ENCODE data around the gene FCN1.

Gene FCN1

GRCh38 chr9:134915046-134915985 lies 2.4 kb downstream of the FCN1 start:
- in situ Hi-C loops (cut with MboI; ENCODE audit: low sequenced_read_pairs) = no loop called here

GRCh38 chr9:134914501-134914834 lies 3.2 kb downstream of the FCN1 start:
- in situ Hi-C loops (cut with MboI; ENCODE audit: low sequenced_read_pairs) = no loop called here

- in situ Hi-C loops (cut with MboI; ENCODE audit: low sequenced_read_pairs) = no loop called here
Measured at GRCh38 chr9:134913713-134914500, 3.8 kb downstream of the FCN1 start.

GRCh38 chr9:134913041-134913712 lies 4.5 kb downstream of the FCN1 start:
- in situ Hi-C loops (cut with MboI; ENCODE audit: low sequenced_read_pairs) = no loop called here

GRCh38 chr9:134912126-134912840 lies 5.4 kb downstream of the FCN1 start:
- in situ Hi-C loops (cut with MboI; ENCODE audit: low sequenced_read_pairs) = no loop called here

GRCh38 chr9:134909511-134910481 lies 7.9 kb downstream of the FCN1 start:
- in situ Hi-C loops (cut with MboI; ENCODE audit: low sequenced_read_pairs) = no loop called here

GRCh38 chr9:134908524-134909309 lies 9.0 kb downstream of the FCN1 start:
- in situ Hi-C loops (cut with MboI; ENCODE audit: low sequenced_read_pairs) = no loop called here

GRCh38 chr9:134902936-134903335 lies 14.8 kb downstream of the FCN1 start:
- in situ Hi-C loops (cut with MboI; ENCODE audit: low sequenced_read_pairs) = no loop called here

GRCh38 chr9:134899818-134900217 lies 17.9 kb downstream of the FCN1 start:
- in situ Hi-C loops (cut with MboI; ENCODE audit: low sequenced_read_pairs) = no loop called here

- in situ Hi-C loops (cut with MboI; ENCODE audit: low sequenced_read_pairs) = no loop called here
Measured at GRCh38 chr9:134899168-134899567, 18.5 kb downstream of the FCN1 start.

- in situ Hi-C loops (cut with MboI; ENCODE audit: low sequenced_read_pairs) = no loop called here
Measured at GRCh38 chr9:134898319-134898718, 19.4 kb downstream of the FCN1 start.

GRCh38 chr9:134897584-134898170 lies 20.0 kb downstream of the FCN1 start:
- in situ Hi-C loops (cut with MboI; ENCODE audit: low sequenced_read_pairs) = no loop called here

- in situ Hi-C loops (cut with MboI; ENCODE audit: low sequenced_read_pairs) = no loop called here
Measured at GRCh38 chr9:134896834-134897583, 20.7 kb downstream of the FCN1 start.

- in situ Hi-C loops (cut with MboI; ENCODE audit: low sequenced_read_pairs) = no loop called here
Measured at GRCh38 chr9:134895908-134896833, 21.5 kb downstream of the FCN1 start.

GRCh38 chr9:134895567-134895907 lies 22.2 kb downstream of the FCN1 start:
- in situ Hi-C loops (cut with MboI; ENCODE audit: low sequenced_read_pairs) = no loop called here

GRCh38 chr9:134895097-134895496 lies 22.6 kb downstream of the FCN1 start:
- in situ Hi-C loops (cut with MboI; ENCODE audit: low sequenced_read_pairs) = no loop called here

Measured in HL-60/S4 treated with phorbol 12-myristate 13-acetate at 8.2 ng/mL for 4 days and 3 days (cell line).